Suprapubic skin (tissue), 4 donors: ENCODE measurements around the gene RMDN2. TPM values are rescaled to one million over a fixed set of nuclear protein-coding genes. Genes with fewer than 3 reads are reported as not detected.

Experiments
- DNase-seq, 2 donors: peaks; one replicate each; pipeline ENCODE4 v3.0.0-alpha.2; 2019; ENCODE audit warnings: low spot score in 2 of 2
- H3K27ac ChIP-seq: fragments of 200-600 bp; sonication (generic); one replicate; pipeline ENCODE4 v1.5.1; 2019
- H3K27me3 ChIP-seq: fragments of 200-600 bp; sonication (generic); one replicate; pipeline ENCODE4 v1.5.1; 2019
- H3K36me3 ChIP-seq: fragments of 200-600 bp; sonication (generic); one replicate; pipeline ENCODE4 v1.5.1; 2019
- H3K4me1 ChIP-seq: fragments of 200-600 bp; sonication (generic); one replicate; pipeline ENCODE4 v1.5.1; 2019
- H3K4me3 ChIP-seq: fragments of 200-600 bp; sonication (generic); one replicate; pipeline ENCODE4 v1.5.1; 2019; ENCODE audit warnings: mild to moderate bottlenecking
- H3K9me3 ChIP-seq: fragments of 200-600 bp; sonication (generic); one replicate; pipeline ENCODE4 v1.5.1; 2019
- CTCF ChIP-seq, 2 donors: fragments of 200-600 bp in 1 of 2; fragments of 450-650 bp in 1 of 2; sonication (generic) in 1 of 2; IDR thresholded peaks; one replicate each; pipeline ENCODE4 v1.5.1; 2016 to 2019; ENCODE audit warnings: antibody characterized with exemption in 2 of 2, mild to moderate bottlenecking in 1 of 2, moderate library complexity in 1 of 2
- EP300 ChIP-seq: sonication (generic); formaldehyde crosslinking; IDR thresholded peaks from one replicate; pipeline ENCODE4 v1.6.1; 2017; ENCODE audit warnings: antibody characterized with exemption
- POLR2A ChIP-seq, 2 donors: fragments of 450-650 bp; IDR thresholded peaks; one replicate each; pipeline ENCODE4 v1.6.1; 2017; ENCODE audit warnings: antibody characterized with exemption in 2 of 2, mild to moderate bottlenecking in 2 of 2, moderate library complexity in 2 of 2
- POLR2AphosphoS5 ChIP-seq, 3 donors: sonication (generic); formaldehyde crosslinking; IDR thresholded peaks; one replicate each; pipeline ENCODE4 v1.6.1; 2017; ENCODE audit warnings: antibody characterized with exemption in 3 of 3
- WGBS: methylation state at CpG from one replicate; pipeline ENCODE4 v1.1.5; 2018; 5-methylcytosine and 5-hydroxymethylcytosine counted together
- total RNA-seq, 4 donors: library from RNA; depleted of rRNA; stranded (reverse); fragments of >200 nt; gene quantifications; one replicate each; pipeline ENCODE4 v1.1.0, GENCODE V29; 2016

Gene RMDN2
- total RNA-seq, 4 donors from 2014 or later = 4.1 to 6.3 (median 5.0) TPM

DNA sequence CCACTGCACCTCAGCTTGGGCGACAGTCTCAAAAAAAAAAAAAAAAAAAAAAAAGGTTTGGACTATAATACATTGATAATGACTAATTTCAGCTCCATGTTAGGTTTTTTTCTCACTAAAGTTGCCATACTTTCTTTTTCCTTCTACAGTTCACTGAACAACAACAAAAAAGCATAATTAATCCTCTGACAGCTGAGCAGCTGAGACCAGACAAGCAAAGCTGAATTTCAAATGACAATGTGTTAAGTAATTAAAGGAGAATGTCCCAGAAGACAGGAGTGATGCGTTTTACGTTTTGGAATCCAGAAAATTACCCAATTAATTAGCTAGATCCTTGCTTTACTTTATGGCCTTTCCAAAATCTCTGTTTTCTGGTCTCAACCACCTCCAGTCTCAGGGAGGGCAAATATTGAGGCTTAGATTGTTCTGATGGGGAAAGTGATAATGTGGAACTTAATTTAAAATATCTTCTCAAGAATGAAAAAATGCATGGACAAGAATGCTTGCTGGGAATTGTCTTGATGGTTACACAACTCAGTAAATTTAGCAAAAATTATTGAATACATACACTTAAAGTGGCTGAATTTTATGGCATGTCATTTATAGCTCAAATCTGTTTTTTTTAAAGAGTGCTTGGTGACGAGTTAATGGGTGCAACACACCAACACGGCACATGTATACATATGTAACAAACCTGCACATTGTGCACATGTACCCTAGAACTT is 17.4 kb upstream of the RMDN2 start:
- Histone ChIP-seq H3K9me3 (no peaks in the 10 kb centered on the region), H3K36me3 (no peaks in the 10 kb centered on the region), H3K4me1 (no peaks in the 10 kb centered on the region), H3K27me3 (no peaks in the 10 kb centered on the region), H3K27ac (no peak overlapping the region), H3K4me3 (no peak overlapping the region)
- WGBS = 69% methylated on average over 5 of the region's 5 CpGs
- no peak for DNase-seq
- no peak for TF ChIP-seq POLR2A (IDR thresholded peaks at IDR 0.05)
- TF ChIP-seq CTCF (IDR thresholded peaks at IDR 0.05) = no peak
- TF ChIP-seq POLR2AphosphoS5 (IDR thresholded peaks at IDR 0.05) = no peak
- TF ChIP-seq EP300 = no peak

GRCh38 chr2:37911296-37911873 is 13.7 kb upstream of the RMDN2 start:
- DNase-seq = no peak
- no peak for TF ChIP-seq POLR2AphosphoS5 (IDR thresholded peaks at IDR 0.05)
- 80% methylated on average over 4 of the region's 4 CpGs for WGBS
- Histone ChIP-seq H3K4me3 (no peak overlapping the region), H3K9me3 (no peaks in the 10 kb centered on the region), H3K36me3 (no peaks in the 10 kb centered on the region), H3K27ac (no peak overlapping the region), H3K27me3 (no peaks in the 10 kb centered on the region), H3K4me1 (peaks cover 3% of the 10 kb centered on the region)

DNA sequence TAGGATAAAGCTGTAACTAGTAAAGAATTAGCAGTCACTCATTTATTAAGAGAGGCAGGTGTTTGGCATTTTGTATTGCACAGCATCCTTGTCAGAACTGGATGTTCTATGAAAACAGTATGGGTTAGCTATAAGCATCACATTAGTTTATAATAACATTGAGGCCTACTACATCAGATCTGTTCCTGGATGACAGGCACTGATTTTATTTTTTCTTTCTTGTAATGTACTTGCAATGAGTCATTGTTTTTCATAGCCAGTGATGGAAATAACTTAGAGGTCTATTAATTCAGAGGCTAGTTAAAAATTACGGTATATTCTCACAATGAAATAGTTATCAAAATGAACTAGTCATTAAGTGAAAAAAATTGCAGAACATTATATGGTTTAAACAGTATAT is 13.0 kb upstream of the RMDN2 start:
- Histone ChIP-seq H3K4me1 (peaks cover 10% of the 10 kb centered on the region), H3K36me3 (no peaks in the 10 kb centered on the region), H3K9me3 (no peaks in the 10 kb centered on the region), H3K4me3 (no peak overlapping the region), H3K27me3 (no peaks in the 10 kb centered on the region), H3K27ac (no peak overlapping the region)
- 84% methylated on average over 1 of the region's 1 CpG for WGBS
- no peak for TF ChIP-seq POLR2AphosphoS5 (IDR thresholded peaks at IDR 0.05)
- no peak for TF ChIP-seq CTCF (IDR thresholded peaks at IDR 0.05)
- no peak for TF ChIP-seq EP300
- no peak for TF ChIP-seq POLR2A (IDR thresholded peaks at IDR 0.05)
- no peak for DNase-seq

GRCh38 chr2:37912616-37913015 is 12.5 kb upstream of the RMDN2 start:
- no peak overlapping the region for H3K27ac ChIP-seq
- H3K4me3 ChIP-seq = no peak overlapping the region
- no peaks in the 10 kb centered on the region for H3K36me3 ChIP-seq
- TF ChIP-seq CTCF (IDR thresholded peaks at IDR 0.05) (no peak), POLR2AphosphoS5 (IDR thresholded peaks at IDR 0.05) (no peak), POLR2A (IDR thresholded peaks at IDR 0.05) (no peak), EP300 (no peak)
- H3K27me3 ChIP-seq = no peaks in the 10 kb centered on the region
- H3K4me1 ChIP-seq = peaks cover 15% of the 10 kb centered on the region
- no peak for DNase-seq
- no peaks in the 10 kb centered on the region for H3K9me3 ChIP-seq
- 93% methylated on average over 2 of the region's 2 CpGs for WGBS

- Histone ChIP-seq H3K4me1 (peaks cover 18% of the 10 kb centered on the region), H3K27me3 (no peaks in the 10 kb centered on the region), H3K9me3 (no peaks in the 10 kb centered on the region), H3K27ac (no peak overlapping the region), H3K36me3 (no peaks in the 10 kb centered on the region), H3K4me3 (no peak overlapping the region)
- DNase-seq = no peak
- no peak for TF ChIP-seq POLR2AphosphoS5 (IDR thresholded peaks at IDR 0.05)
- no peak for TF ChIP-seq POLR2A (IDR thresholded peaks at IDR 0.05)
- TF ChIP-seq EP300 = no peak
- TF ChIP-seq CTCF (IDR thresholded peaks at IDR 0.05) = no peak
- WGBS = 91% methylated on average over 5 of the region's 5 CpGs
These were observed 10.7 kb upstream of the RMDN2 start for GRCh38 chr2:37914340-37914739.
